HG02571 (cell line): Measurements from ENCODE around the gene DNAH2.
"Not testable (repeated sequence)": the region's sequence is repeated elsewhere in the genome, so short reads cannot be mapped to it uniquely, and the experiment has no call there.

Experiments
- ATAC-seq: cut with Tn5 transposase; IDR thresholded peaks from one replicate; pipeline ENCODE4 v1.9.1; 2021; ENCODE audit warnings: mild to moderate bottlenecking, moderate library complexity; ENCODE audit not compliant: unreplicated experiment

Gene DNAH2

GRCh38 chr17:7859028-7859427, 141.5 kb downstream of the DNAH2 start:
- no peak for ATAC-seq

GRCh38 chr17:7862692-7863437, 145.3 kb downstream of the DNAH2 start:
- ATAC-seq, result no peak

- not testable (repeated sequence) for ATAC-seq
Observed at GRCh38 chr17:7864384-7864783, 146.8 kb downstream of the DNAH2 start.

GRCh38 chr17:7864995-7865650, 147.6 kb downstream of the DNAH2 start:
- ATAC-seq, result no peak

GRCh38 chr17:7867881-7868329, 150.4 kb downstream of the DNAH2 start:
- ATAC-seq, result no peak

GRCh38 chr17:7873051-7873450, 155.5 kb downstream of the DNAH2 start:
- ATAC-seq, result no peak

- no peak for ATAC-seq
Observed at GRCh38 chr17:7875804-7876370, 158.3 kb downstream of the DNAH2 start.

- no peak for ATAC-seq
Observed at GRCh38 chr17:7878234-7878633, 160.7 kb downstream of the DNAH2 start.

GRCh38 chr17:7880076-7880868, 162.7 kb downstream of the DNAH2 start:
- no peak for ATAC-seq

GRCh38 chr17:7881276-7882054, 163.9 kb downstream of the DNAH2 start:
- no peak for ATAC-seq

GRCh38 chr17:7882068-7882467, 164.5 kb downstream of the DNAH2 start:
- no peak for ATAC-seq

- ATAC-seq, result no peak
Observed at GRCh38 chr17:7882629-7883028, 165.1 kb downstream of the DNAH2 start.
